COLO668 (cell line): ENCODE results near the gene TWSG1.
"Not testable (repeated sequence)": the region's sequence is repeated elsewhere in the genome, so short reads cannot be mapped to it uniquely, and the experiment has no call there.

Source experiments
- DNase-seq: peaks from one replicate; lab custom pipeline; 2025; ENCODE audit not compliant: unreplicated experiment; lab: John Stamatoyannopoulos, UW

Gene TWSG1

DNA sequence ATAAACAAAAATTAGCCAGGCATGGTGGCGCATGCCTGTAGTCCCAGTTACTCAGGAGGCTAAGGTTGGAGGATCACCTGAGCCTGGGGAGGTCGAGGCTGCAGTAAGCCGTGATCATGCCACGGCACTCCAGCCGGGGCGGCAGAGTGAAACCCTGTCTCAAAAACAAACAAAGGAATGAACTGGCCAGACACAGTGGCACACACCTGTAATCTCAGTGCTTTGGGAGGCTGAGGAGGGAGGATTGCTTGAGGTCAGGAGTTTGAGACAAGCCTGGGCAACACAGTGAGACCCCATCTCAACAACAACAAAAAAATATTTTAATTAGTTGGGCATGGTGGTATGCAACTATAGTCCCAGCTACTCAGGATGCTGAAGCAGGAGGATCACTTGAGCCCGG is 116.3 kb downstream of the TWSG1 start:
- not testable (repeated sequence) for DNase-seq
